ENCODE measurements around the gene MAPK8IP1. TPM values are rescaled to one million over a fixed set of nuclear protein-coding genes. Genes with fewer than 3 reads are reported as not detected.
A peak's percentile ranks its signal among the peaks of the same experiment; 100 is the strongest.

Gene MAPK8IP1
- total and polyA plus RNA-seq, 4 donors = 0.78 to 2.7 (median 1.4) TPM

GRCh38 chr11:45933131-45933831 lies 47.8 kb downstream of the MAPK8IP1 start:
- H3K4me1 ChIP-seq (ENCODE audit: control insufficient read depth in 4 of 4, insufficient read depth in 4 of 4, low read length in 3 of 4) = peaks cover 10 to 23% (median 20%) of the 10 kb centered on the region in 4 donors
- no peaks in the 10 kb centered on the region for H3K27me3 ChIP-seq (ENCODE audit: control insufficient read depth in 4 of 4, insufficient read depth in 4 of 4, low read length in 3 of 4)
- H3K27ac ChIP-seq (ENCODE audit: low read depth in 1 of 2, low read length in 2 of 2) = no peak overlapping the region
- no peak overlapping the region for H3K4me3 ChIP-seq (ENCODE audit: low read depth in 1 of 3, low read length in 3 of 3)
- peaks cover 2 to 15% (median 6%) of the 10 kb centered on the region in 4 donors for H3K36me3 ChIP-seq (ENCODE audit: control insufficient read depth in 4 of 4, insufficient read depth in 3 of 4, low read depth in 1 of 4, low read length in 3 of 4)
- no peak overlapping the region for H3K9ac ChIP-seq (ENCODE audit: low read depth in 1 of 2, low read length in 2 of 2)
- DNase-seq (ENCODE audit: low spot score) = no peak
- WGBS = 66% methylated on average over 15 of the region's 15 CpGs
- no peaks in the 10 kb centered on the region for H3K9me3 ChIP-seq (ENCODE audit: control insufficient read depth in 4 of 4, low read length in 3 of 4)
- TF ChIP-seq HNF4A (conservative IDR thresholded peaks at IDR 0.05) (peak; percentile 13 to 38), REST (IDR thresholded peaks at IDR 0.05) (no peak), SP1 (IDR thresholded peaks at IDR 0.05) (no peak), FOXA2 (IDR thresholded peaks at IDR 0.05) (peak; percentile 29), RAD21 (IDR thresholded peaks at IDR 0.05) (peak in 1 of 2 donors; percentile 30)

GRCh38 chr11:45933846-45934579 lies 48.6 kb downstream of the MAPK8IP1 start:
- Histone ChIP-seq H3K4me1 (ENCODE audit: control insufficient read depth in 4 of 4, insufficient read depth in 4 of 4, low read length in 3 of 4) (peaks cover 10 to 23% (median 20%) of the 10 kb centered on the region in 4 donors), H3K9ac (ENCODE audit: low read depth in 1 of 2, low read length in 2 of 2) (no peak overlapping the region), H3K27me3 (ENCODE audit: control insufficient read depth in 4 of 4, insufficient read depth in 4 of 4, low read length in 3 of 4) (no peaks in the 10 kb centered on the region), H3K27ac (ENCODE audit: low read depth in 1 of 2, low read length in 2 of 2) (no peak overlapping the region), H3K4me3 (ENCODE audit: low read depth in 1 of 3, low read length in 3 of 3) (no peak overlapping the region), H3K36me3 (ENCODE audit: control insufficient read depth in 4 of 4, insufficient read depth in 3 of 4, low read depth in 1 of 4, low read length in 3 of 4) (peaks cover 2 to 15% (median 6%) of the 10 kb centered on the region in 4 donors), H3K9me3 (ENCODE audit: control insufficient read depth in 4 of 4, low read length in 3 of 4) (no peaks in the 10 kb centered on the region)
- no peak for DNase-seq (ENCODE audit: low spot score)
- WGBS = 77% methylated on average over 21 of the region's 21 CpGs
- TF ChIP-seq CTCF (IDR thresholded peaks at IDR 0.05; ENCODE audit: low read depth, low read length, missing input control) = no peak
- TF ChIP-seq RXRA (IDR thresholded peaks at IDR 0.05) = no peak
- TF ChIP-seq FOXA1 (IDR thresholded peaks at IDR 0.05) = no peak
- no peak for TF ChIP-seq REST (IDR thresholded peaks at IDR 0.05)
- no peak for TF ChIP-seq RAD21 (IDR thresholded peaks at IDR 0.05)
- TF ChIP-seq MAX (IDR thresholded peaks at IDR 0.05) = no peak
- TF ChIP-seq GABPA (IDR thresholded peaks at IDR 0.05 in 1 of 2, conservative IDR thresholded peaks at IDR 0.05 in 1 of 2) = no peak
- no peak for TF ChIP-seq ATF3 (IDR thresholded peaks at IDR 0.05)
- no peak for TF ChIP-seq HNF4A (conservative IDR thresholded peaks at IDR 0.05)
- no peak for TF ChIP-seq TAF1 (conservative IDR thresholded peaks at IDR 0.05)
- TF ChIP-seq ZBTB33 (IDR thresholded peaks at IDR 0.05) = no peak
- no peak for TF ChIP-seq EGR1 (IDR thresholded peaks at IDR 0.05; ENCODE audit: low read depth in 2 of 2)
- TF ChIP-seq YY1 (IDR thresholded peaks at IDR 0.05) = no peak
- no peak for TF ChIP-seq NR2F2 (IDR thresholded peaks at IDR 0.05)
- no peak for TF ChIP-seq FOXA2 (IDR thresholded peaks at IDR 0.05)
- TF ChIP-seq SP1 (IDR thresholded peaks at IDR 0.05) = no peak
